Measurements from ENCODE around the gene ASF1B.
A peak's percentile ranks its signal among the peaks of the same experiment; 100 is the strongest.

ASF1B gene

GRCh38 chr19:14090509-14091080 is 45.8 kb downstream of the ASF1B start, which contains the start of gene SAMD1:
TSS of gene SAMD1 (minus strand) at chr19:14090751.
- no peaks in the 10 kb centered on the region for H3K9me3 ChIP-seq (ENCODE audit: insufficient read depth, low read length)
- no peaks in the 10 kb centered on the region for H4K20me1 ChIP-seq (ENCODE audit: low read depth, low read length)
- H3K4me2 ChIP-seq (ENCODE audit: low read depth, low read length, poor library complexity, severe bottlenecking): peak within 1 kb of the TSS; percentile 99
- peak within 1 kb of the TSS; percentile 87 for H3K27ac ChIP-seq (ENCODE audit: low read depth, low read length)
- no peaks in the 10 kb centered on the region for H3K27me3 ChIP-seq (ENCODE audit: low read length)
- peak within 1 kb of the TSS; percentile 99 for H3K4me3 ChIP-seq (ENCODE audit: insufficient read depth, low read length, poor library complexity, severe bottlenecking)
- H3K36me3 ChIP-seq (ENCODE audit: low read length): peaks cover 3% of the 10 kb centered on the region; the same call in 1 of the 2 replicates
- peak within 1 kb of the TSS; percentile 91 for H2AFZ ChIP-seq (ENCODE audit: low read depth, low read length, severe bottlenecking)
- H3K79me2 ChIP-seq (ENCODE audit: insufficient read depth, low read length): peaks cover 6% of the 10 kb centered on the region
- peak within 1 kb of the TSS; percentile 97 for H3K9ac ChIP-seq (ENCODE audit: low read length)
- H3F3A ChIP-seq (ENCODE audit: insufficient read depth): peaks cover 19% of the 10 kb centered on the region
- no peaks in the 10 kb centered on the region for H3K9me2 ChIP-seq (replicated peaks; ENCODE audit: insufficient read depth, low read length)
- TF ChIP-seq CTCF (IDR thresholded peaks at IDR 0.05; ENCODE audit: insufficient read depth, low read length, poor library complexity, severe bottlenecking): no peak
- TF ChIP-seq EZH2phosphoT487 (conservative IDR thresholded peaks at IDR 0.05; ENCODE audit: low read length): no peak

- Histone ChIP-seq H3K9me3 (ENCODE audit: insufficient read depth, low read length) (no peaks in the 10 kb centered on the region), H3K9ac (ENCODE audit: low read length) (peak overlapping the region; percentile 68), H3K4me2 (ENCODE audit: low read depth, low read length, poor library complexity, severe bottlenecking) (peak overlapping the region; percentile 57), H4K20me1 (ENCODE audit: low read depth, low read length) (no peaks in the 10 kb centered on the region), H3F3A (ENCODE audit: insufficient read depth) (peaks cover 18% of the 10 kb centered on the region), H3K27me3 (ENCODE audit: low read length) (no peaks in the 10 kb centered on the region), H3K36me3 (ENCODE audit: low read length) (peaks cover 3% of the 10 kb centered on the region; the same call in 1 of the 2 replicates), H2AFZ (ENCODE audit: low read depth, low read length, severe bottlenecking) (no peak overlapping the region), H3K79me2 (ENCODE audit: insufficient read depth, low read length) (peaks cover 6% of the 10 kb centered on the region), H3K27ac (ENCODE audit: low read depth, low read length) (peak overlapping the region; percentile 83), H3K4me3 (ENCODE audit: insufficient read depth, low read length, poor library complexity, severe bottlenecking) (peak overlapping the region; percentile 79), H3K9me2 (replicated peaks; ENCODE audit: insufficient read depth, low read length) (no peaks in the 10 kb centered on the region)
- TF ChIP-seq EZH2phosphoT487 (conservative IDR thresholded peaks at IDR 0.05; ENCODE audit: low read length) (no peak), CTCF (IDR thresholded peaks at IDR 0.05; ENCODE audit: insufficient read depth, low read length, poor library complexity, severe bottlenecking) (no peak)
Measured at GRCh38 chr19:14089662-14090508, 46.5 kb downstream of the ASF1B start.

DNA sequence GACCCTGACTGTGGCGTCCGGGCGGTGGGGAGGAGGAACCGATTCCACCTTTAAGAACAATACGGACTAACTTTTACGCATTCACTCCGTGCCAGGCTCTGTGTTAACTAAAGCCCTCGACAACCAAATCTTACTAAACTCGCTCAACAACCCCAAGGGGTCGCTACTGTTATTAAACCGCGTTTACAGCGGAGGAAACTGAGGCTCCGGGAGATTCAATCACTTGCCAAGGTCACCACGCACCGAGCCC is 47.1 kb downstream of the ASF1B start:
- Histone ChIP-seq H3K9ac (ENCODE audit: low read length) (peak overlapping the region; percentile 68), H2AFZ (ENCODE audit: low read depth, low read length, severe bottlenecking) (no peak overlapping the region), H3K9me2 (replicated peaks; ENCODE audit: insufficient read depth, low read length) (no peaks in the 10 kb centered on the region), H3K27me3 (ENCODE audit: low read length) (no peaks in the 10 kb centered on the region), H3K4me2 (ENCODE audit: low read depth, low read length, poor library complexity, severe bottlenecking) (peak overlapping the region; percentile 52), H4K20me1 (ENCODE audit: low read depth, low read length) (no peaks in the 10 kb centered on the region), H3K4me3 (ENCODE audit: insufficient read depth, low read length, poor library complexity, severe bottlenecking) (peak overlapping the region; percentile 79), H3K27ac (ENCODE audit: low read depth, low read length) (peak overlapping the region; percentile 57; the same call in 1 of the 2 replicates), H3F3A (ENCODE audit: insufficient read depth) (peaks cover 13% of the 10 kb centered on the region; the same call in 1 of the 2 replicates), H3K9me3 (ENCODE audit: insufficient read depth, low read length) (no peaks in the 10 kb centered on the region), H3K79me2 (ENCODE audit: insufficient read depth, low read length) (peaks cover 6% of the 10 kb centered on the region), H3K36me3 (ENCODE audit: low read length) (peaks cover 3% of the 10 kb centered on the region; the same call in 1 of the 2 replicates)
- TF ChIP-seq CTCF (IDR thresholded peaks at IDR 0.05; ENCODE audit: insufficient read depth, low read length, poor library complexity, severe bottlenecking) (peak; percentile 58), EZH2phosphoT487 (conservative IDR thresholded peaks at IDR 0.05; ENCODE audit: low read length) (no peak)
